Measurements from ENCODE around the gene LRRC59.

GRCh38 chr17:50426472-50426782 lies 29.1 kb upstream of the LRRC59 start:
- no peak for TF ChIP-seq HNF4G (IDR thresholded peaks at IDR 0.05)
- no peak for TF ChIP-seq CTCF (IDR thresholded peaks at IDR 0.05; ENCODE audit: low read depth, low read length, missing input control)
- no peak for TF ChIP-seq JUND (IDR thresholded peaks at IDR 0.05)
- no peak for TF ChIP-seq MAX (IDR thresholded peaks at IDR 0.05)
- TF ChIP-seq TAF1 (conservative IDR thresholded peaks at IDR 0.05): no peak

Measured in liver (tissue), 3 donors.